HCT116 (cell line): ENCODE measurements around the gene TAPBPL.

Source experiments
- CTCF ChIP-seq, 3 experiments: fragments of 200-600 bp in 1 of 3; sonication (generic) in 1 of 3; IDR thresholded peaks in 2 of 3; conservative IDR thresholded peaks in 1 of 3; 2 replicates each; pipeline ENCODE4 v1.5.1; 2012 to 2017; ENCODE audit warnings: low read depth in 2 of 3, low read length in 2 of 3, antibody characterized with exemption in 1 of 3, borderline replicate concordance in 1 of 3, control low read depth in 1 of 3, mild to moderate bottlenecking in 1 of 3, mixed read lengths in 1 of 3, mixed run types in 1 of 3, moderate library complexity in 1 of 3; ENCODE audit not compliant: insufficient read depth in 1 of 3
- EGR1 ChIP-seq: IDR thresholded peaks from 2 replicates; pipeline ENCODE4 v1.6.1; 2012; ENCODE audit warnings: low read depth
- EZH2phosphoT487 ChIP-seq: fragments of 200-600 bp; IDR thresholded peaks from 2 replicates; pipeline ENCODE4 v1.6.1; 2018; ENCODE audit warnings: antibody characterized with exemption, borderline replicate concordance
- POLR2A ChIP-seq: IDR thresholded peaks from 2 replicates; pipeline ENCODE4 v1.7.0; 2011; ENCODE audit warnings: borderline replicate concordance; ENCODE audit not compliant: insufficient read depth, insufficient read length; ENCODE audit errors: extremely low read depth
- POLR2AphosphoS5 ChIP-seq: IDR thresholded peaks from 2 replicates; pipeline ENCODE4 v1.6.1; 2011; ENCODE audit warnings: mild to moderate bottlenecking, low read depth, low read length, moderate library complexity
- REST ChIP-seq: IDR thresholded peaks from 2 replicates; pipeline ENCODE4 v1.6.1; 2012; ENCODE audit warnings: low read depth
- SP1 ChIP-seq: IDR thresholded peaks from 2 replicates; pipeline ENCODE4 v1.6.1; 2012; ENCODE audit warnings: low read depth
- TCF7L2 ChIP-seq: IDR thresholded peaks from 2 replicates; pipeline ENCODE4 v1.7.0; 2011; ENCODE audit warnings: borderline replicate concordance, inconsistent platforms; ENCODE audit not compliant: insufficient read depth, insufficient read length; ENCODE audit errors: extremely low read depth

GRCh38 chr12:6463216-6463615, 11.4 kb downstream of the TAPBPL start:
- TF ChIP-seq SP1 (no peak), POLR2A (no peak), CTCF (IDR thresholded peaks at IDR 0.05 in 2 of 3, conservative IDR thresholded peaks at IDR 0.05 in 1 of 3; ENCODE audit: borderline replicate concordance in 1 of 3, insufficient read depth in 1 of 3, low read depth in 2 of 3, low read length in 2 of 3) (no peak), EZH2phosphoT487 (no peak), REST (no peak), TCF7L2 (no peak), EGR1 (no peak), POLR2AphosphoS5 (no peak)
